ENCODE measurements around the gene PRKN. TPM values are rescaled to one million over a fixed set of nuclear protein-coding genes. Genes with fewer than 3 reads are reported as not detected.

Gene PRKN
- total and polyA plus RNA-seq, 2 donors (not counting 3 experiments of a cell fraction or from before 2014, with no cell fraction given) = 0.06 TPM; not detected in 1

GRCh38 chr6:162463576-162463975 is 264.0 kb downstream of the PRKN start:
- DNase-seq (ENCODE audit: low read depth, low spot score) (no peak), FAIRE-seq (no peak)
- H3K9me3 ChIP-seq (replicated peaks; ENCODE audit: control insufficient read depth, insufficient read depth, low read length) = no peaks in the 10 kb centered on the region
- CTCF ChIA-PET = no interaction called here
- no TSS peak for BruUV-seq (replicated peaks)
- intact Hi-C loops (cut with micrococcal nuclease) = no loop called here
- POLR2A ChIA-PET = no interaction called here
- H3K9ac ChIP-seq (replicated peaks; ENCODE audit: extremely low read depth, insufficient read depth, low read length) = no peak overlapping the region
- no peak for TF ChIP-seq POLR2AphosphoS5 (IDR thresholded peaks at IDR 0.05; ENCODE audit: insufficient read depth, low read depth, low read length)
- no peak overlapping the region for H3K27ac ChIP-seq (ENCODE audit: insufficient read depth, low read depth, low read length)
- H4K20me1 ChIP-seq (replicated peaks; ENCODE audit: control insufficient read depth, extremely low read depth, insufficient read depth, low read length) = no peaks in the 10 kb centered on the region
- no peaks in the 10 kb centered on the region for H3K9me1 ChIP-seq (replicated peaks; ENCODE audit: control insufficient read depth, extremely low read depth, insufficient read depth, low read length)
- H3K4me3 ChIP-seq (replicated peaks in 1 of 3; ENCODE audit: insufficient read depth in 1 of 3, low read depth in 1 of 3, low read length in 3 of 3) = no peak overlapping the region
- no peaks in the 10 kb centered on the region for H3K4me1 ChIP-seq (ENCODE audit: control insufficient read depth, extremely low read depth, insufficient read depth, low read length)
- no peaks in the 10 kb centered on the region for H3K27me3 ChIP-seq (ENCODE audit: control insufficient read depth in 2 of 2, insufficient read depth in 2 of 2, low read length in 2 of 2)
- H3K36me3 ChIP-seq (ENCODE audit: control insufficient read depth in 2 of 2, extremely low read depth in 1 of 2, insufficient read depth in 2 of 2, low read length in 2 of 2) = no peaks in the 10 kb centered on the region
- H3K79me2 ChIP-seq (ENCODE audit: control insufficient read depth, insufficient read depth, low read length) = no peaks in the 10 kb centered on the region
- H3K4me2 ChIP-seq (ENCODE audit: insufficient read depth, low read length) = no peak overlapping the region
- no peak overlapping the region for H2AFZ ChIP-seq (ENCODE audit: low read depth, low read length)
- dilution Hi-C loops (cut with MboI; ENCODE audit: extremely low pct_ligation_motif_present, low sequenced_read_pairs) = no loop called here

- Histone ChIP-seq H3K4me2 (ENCODE audit: insufficient read depth, low read length) (no peak overlapping the region), H3K36me3 (ENCODE audit: control insufficient read depth in 2 of 2, extremely low read depth in 1 of 2, insufficient read depth in 2 of 2, low read length in 2 of 2) (no peaks in the 10 kb centered on the region), H3K4me3 (replicated peaks in 1 of 3; ENCODE audit: insufficient read depth in 1 of 3, low read depth in 1 of 3, low read length in 3 of 3) (no peak overlapping the region), H3K9me3 (replicated peaks; ENCODE audit: control insufficient read depth, insufficient read depth, low read length) (no peaks in the 10 kb centered on the region), H3K27me3 (ENCODE audit: control insufficient read depth in 2 of 2, insufficient read depth in 2 of 2, low read length in 2 of 2) (no peaks in the 10 kb centered on the region), H3K27ac (ENCODE audit: insufficient read depth, low read depth, low read length) (no peak overlapping the region), H2AFZ (ENCODE audit: low read depth, low read length) (no peak overlapping the region), H3K4me1 (ENCODE audit: control insufficient read depth, extremely low read depth, insufficient read depth, low read length) (no peaks in the 10 kb centered on the region), H3K79me2 (ENCODE audit: control insufficient read depth, insufficient read depth, low read length) (no peaks in the 10 kb centered on the region), H4K20me1 (replicated peaks; ENCODE audit: control insufficient read depth, extremely low read depth, insufficient read depth, low read length) (no peaks in the 10 kb centered on the region), H3K9ac (replicated peaks; ENCODE audit: extremely low read depth, insufficient read depth, low read length) (no peak overlapping the region), H3K9me1 (replicated peaks; ENCODE audit: control insufficient read depth, extremely low read depth, insufficient read depth, low read length) (no peaks in the 10 kb centered on the region)
- TF ChIP-seq JUN (IDR thresholded peaks at IDR 0.05; ENCODE audit: borderline replicate concordance, insufficient read depth, insufficient read length, low read depth) = no peak
- TF ChIP-seq POLR2A (IDR thresholded peaks at IDR 0.05; ENCODE audit: low read depth, low read length) = no peak
- DNase-seq (ENCODE audit: low read depth, low spot score) (no peak), FAIRE-seq (no peak)
- ChIA-PET POLR2A (interaction anchor here (0.6 kb wide), 1 partner anchor 268 kb away, joined by 3 read pairs; no protein-coding TSS in a partner anchor), CTCF (no interaction called here)
- intact Hi-C loops (cut with micrococcal nuclease) (loop anchor here (2.0 kb wide), 1 partner anchor 21 kb away; no protein-coding TSS in a partner anchor), dilution Hi-C loops (cut with MboI; ENCODE audit: extremely low pct_ligation_motif_present, low sequenced_read_pairs) (no loop called here)
- no TSS peak for BruUV-seq (replicated peaks)
These were observed 267.6 kb downstream of the PRKN start for GRCh38 chr6:162459985-162460384.

Measured in endothelial cell of umbilical vein (primary cell).